GM12891 (cell line): Measurements from ENCODE around the gene TMEM145.

Experiments
- DNase-seq: peaks from one replicate; pipeline ENCODE4 v3.0.0; 2011; ENCODE audit warnings: low spot score; ENCODE audit not compliant: insufficient read length
- FAIRE-seq: peaks from 2 replicates; lab custom pipeline; 2011; peaks lifted over from hg19 to GRCh38; lab: Jason Lieb, UNC
- PAX5 ChIP-seq: IDR thresholded peaks from 2 replicates; pipeline ENCODE4 v1.6.1; 2011; ENCODE audit warnings: low read length, moderate library complexity, mild to moderate bottlenecking; ENCODE audit not compliant: insufficient read depth, severe bottlenecking
- POLR2A ChIP-seq: IDR thresholded peaks from 2 replicates; pipeline ENCODE4 v1.6.1; 2011; ENCODE audit warnings: low read depth, low read length, control low read depth
- POLR2AphosphoS5 ChIP-seq: IDR thresholded peaks from 2 replicates; pipeline ENCODE4 v1.6.1; 2011; ENCODE audit warnings: low read depth, low read length, control low read depth
- POU2F2 ChIP-seq: IDR thresholded peaks from 2 replicates; pipeline ENCODE4 v1.6.1; 2011; ENCODE audit warnings: low read depth, mild to moderate bottlenecking, control low read depth, low read length, moderate library complexity
- SPI1 ChIP-seq: IDR thresholded peaks from 2 replicates; pipeline ENCODE4 v1.6.1; 2011; ENCODE audit warnings: low read depth, low read length, control low read depth
- TAF1 ChIP-seq: IDR thresholded peaks from 2 replicates; pipeline ENCODE4 v1.6.1; 2011; ENCODE audit warnings: low read depth, low read length, control low read depth

Gene TMEM145

GRCh38 chr19:42309686-42310085, 3.4 kb upstream of the TMEM145 start:
- FAIRE-seq (no peak), DNase-seq (no peak)
- TF ChIP-seq POLR2A (no peak), SPI1 (no peak), POU2F2 (no peak), PAX5 (no peak), POLR2AphosphoS5 (no peak), TAF1 (no peak)

GRCh38 chr19:42311657-42312056, 1.5 kb upstream of the TMEM145 start:
- no peak for FAIRE-seq
- TF ChIP-seq TAF1 (no peak), POLR2A (no peak), SPI1 (no peak), POLR2AphosphoS5 (no peak)
- DNase-seq = no peak

GRCh38 chr19:42312370-42312769, 739 bp upstream of the TMEM145 start:
- DNase-seq (no peak), FAIRE-seq (peak; percentile 69)
- TF ChIP-seq TAF1 (no peak), POLR2A (no peak), SPI1 (no peak), POU2F2 (no peak), PAX5 (no peak), POLR2AphosphoS5 (no peak)

GRCh38 chr19:42313840-42314755, 989 bp downstream of the TMEM145 start:
- FAIRE-seq = no peak
- TF ChIP-seq POLR2AphosphoS5 (no peak), SPI1 (no peak), TAF1 (no peak), PAX5 (no peak), POU2F2 (no peak), POLR2A (no peak)
- DNase-seq = no peak

- FAIRE-seq = no peak
- no peak for DNase-seq
- TF ChIP-seq PAX5 (no peak), POU2F2 (no peak), POLR2AphosphoS5 (no peak), SPI1 (no peak), TAF1 (no peak), POLR2A (no peak)
These were observed 1.9 kb downstream of the TMEM145 start for GRCh38 chr19:42315024-42315423.

GRCh38 chr19:42316223-42317211, 3.4 kb downstream of the TMEM145 start:
- DNase-seq = no peak
- TF ChIP-seq SPI1 = peak; percentile 30; the same call in 1 of the 2 replicates
- TF ChIP-seq PAX5 = no peak
- no peak for TF ChIP-seq POU2F2
- TF ChIP-seq TAF1 = no peak
- FAIRE-seq = peak; percentile 58

- DNase-seq (no peak), FAIRE-seq (no peak)
- TF ChIP-seq TAF1 = no peak
- TF ChIP-seq SPI1 = no peak
- TF ChIP-seq PAX5 = no peak
- TF ChIP-seq POLR2A = no peak
- TF ChIP-seq POU2F2 = no peak
- TF ChIP-seq POLR2AphosphoS5 = no peak
These were observed 4.4 kb downstream of the TMEM145 start for GRCh38 chr19:42317535-42317934.

GRCh38 chr19:42322305-42322704, 9.2 kb downstream of the TMEM145 start:
- FAIRE-seq (no peak), DNase-seq (no peak)
- TF ChIP-seq TAF1 (no peak), POU2F2 (no peak), PAX5 (no peak), POLR2AphosphoS5 (no peak), POLR2A (no peak), SPI1 (no peak)

- FAIRE-seq (no peak), DNase-seq (no peak)
- TF ChIP-seq POLR2A (no peak), PAX5 (no peak)
These were observed 10.4 kb downstream of the TMEM145 start for GRCh38 chr19:42323473-42323851.
